Upper lobe of left lung (tissue), 6 donors: ENCODE measurements around the gene PPP1R14D. TPM values are rescaled to one million over a fixed set of nuclear protein-coding genes. Genes with fewer than 3 reads are reported as not detected.
A peak's percentile ranks its signal among the peaks of the same experiment; 100 is the strongest.

Experiments
- ATAC-seq, 2 donors: fragments of 200-7000 bp; cut with Tn5 transposase; one replicate each; pipeline ENCODE4 v1.9.1; 2022; ENCODE audit warnings: mild to moderate bottlenecking in 2 of 2, moderate library complexity in 2 of 2; ENCODE audit not compliant: low FRiP score in 2 of 2
- DNase-seq, 2 donors: peaks; one replicate each; pipeline ENCODE4 v3.0.0-alpha.2; 2019 to 2020
- H3K27ac ChIP-seq, 4 donors: fragments of 200-600 bp; sonication (generic); one replicate each; pipeline ENCODE4 v1.5.1; 2016 to 2019
- H3K27me3 ChIP-seq, 4 donors: fragments of 200-600 bp; sonication (generic); one replicate each; pipeline ENCODE4 v1.5.1; 2017 to 2019
- H3K36me3 ChIP-seq, 4 donors: fragments of 200-600 bp; sonication (generic); one replicate each; pipeline ENCODE4 v1.5.1; 2016 to 2019
- H3K4me1 ChIP-seq, 4 donors: fragments of 200-600 bp; sonication (generic); one replicate each; pipeline ENCODE4 v1.5.1; 2018 to 2019
- H3K4me3 ChIP-seq, 4 donors: fragments of 200-600 bp; sonication (generic); one replicate each; pipeline ENCODE4 v1.5.1; 2017 to 2019; ENCODE audit warnings: mild to moderate bottlenecking in 2 of 4, moderate library complexity in 1 of 4
- H3K9me3 ChIP-seq, 4 donors: fragments of 200-600 bp; sonication (generic); one replicate each; pipeline ENCODE4 v1.5.1; 2018 to 2019
- EP300 ChIP-seq, 4 donors: sonication (generic); formaldehyde crosslinking; IDR thresholded peaks; one replicate each; pipeline ENCODE4 v1.5.1; 2017; ENCODE audit warnings: antibody characterized with exemption in 4 of 4, control low read depth in 2 of 4
- POLR2A ChIP-seq, 4 donors: fragments of 450-650 bp; IDR thresholded peaks; one replicate each; pipeline ENCODE4 v1.5.1; 2016 to 2017; ENCODE audit warnings: antibody characterized with exemption in 4 of 4, mild to moderate bottlenecking in 2 of 4
- POLR2AphosphoS5 ChIP-seq, 2 donors: sonication (generic); formaldehyde crosslinking; IDR thresholded peaks; one replicate each; pipeline ENCODE4 v1.5.1; 2017; ENCODE audit warnings: antibody characterized with exemption in 2 of 2
- WGBS, 2 donors: methylation state at CpG; one replicate each; pipeline ENCODE4 v1.1.5; 2017 to 2018; 5-methylcytosine and 5-hydroxymethylcytosine counted together
- total RNA-seq, 6 donors: library from RNA; depleted of rRNA in 4 of 6; stranded (reverse); fragments of >200 nt in 4 of 6; gene quantifications; one replicate each; pipeline versions ENCODE4 v1.1.0 to v1.2.1, GENCODE V29; 2016 to 2021
- TF ChIP-seq, protein P1 (sequence below), 6 experiments: fragments of 450-650 bp in 4 of 6; fragments of 200-600 bp in 2 of 6; sonication (generic) in 2 of 6; IDR thresholded peaks; one replicate each; pipeline ENCODE4 v1.5.1; 2016 to 2019; ENCODE audit warnings: antibody characterized with exemption in 6 of 6
- donor health status: DM: no; HTN: no; CAD: no; lungs with moderate emphysema.
- donor health status: DM: no; HTN: yes; CAD: no; lungs with severe emphysema.

PPP1R14D gene
- total RNA-seq, 6 donors from 2014 or later, result 0.34 to 3.3 TPM; not detected in 4

GRCh38 chr15:40785814-40786213, 42.7 kb downstream of the PPP1R14D start:
- no peaks in the 10 kb centered on the region for H3K9me3 ChIP-seq
- DNase-seq (no peak), ATAC-seq (no peak)
- H3K4me1 ChIP-seq, result peaks cover 27 to 39% (median 35%) of the 10 kb centered on the region in 4 donors
- no peaks in the 10 kb centered on the region for H3K27me3 ChIP-seq
- H3K4me3 ChIP-seq, result no peak overlapping the region
- TF ChIP-seq, protein P1, sequence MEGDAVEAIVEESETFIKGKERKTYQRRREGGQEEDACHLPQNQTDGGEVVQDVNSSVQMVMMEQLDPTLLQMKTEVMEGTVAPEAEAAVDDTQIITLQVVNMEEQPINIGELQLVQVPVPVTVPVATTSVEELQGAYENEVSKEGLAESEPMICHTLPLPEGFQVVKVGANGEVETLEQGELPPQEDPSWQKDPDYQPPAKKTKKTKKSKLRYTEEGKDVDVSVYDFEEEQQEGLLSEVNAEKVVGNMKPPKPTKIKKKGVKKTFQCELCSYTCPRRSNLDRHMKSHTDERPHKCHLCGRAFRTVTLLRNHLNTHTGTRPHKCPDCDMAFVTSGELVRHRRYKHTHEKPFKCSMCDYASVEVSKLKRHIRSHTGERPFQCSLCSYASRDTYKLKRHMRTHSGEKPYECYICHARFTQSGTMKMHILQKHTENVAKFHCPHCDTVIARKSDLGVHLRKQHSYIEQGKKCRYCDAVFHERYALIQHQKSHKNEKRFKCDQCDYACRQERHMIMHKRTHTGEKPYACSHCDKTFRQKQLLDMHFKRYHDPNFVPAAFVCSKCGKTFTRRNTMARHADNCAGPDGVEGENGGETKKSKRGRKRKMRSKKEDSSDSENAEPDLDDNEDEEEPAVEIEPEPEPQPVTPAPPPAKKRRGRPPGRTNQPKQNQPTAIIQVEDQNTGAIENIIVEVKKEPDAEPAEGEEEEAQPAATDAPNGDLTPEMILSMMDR (IDR thresholded peaks at IDR 0.05), result no peak
- TF ChIP-seq POLR2A (IDR thresholded peaks at IDR 0.05), result no peak
- no peak for TF ChIP-seq POLR2AphosphoS5 (IDR thresholded peaks at IDR 0.05)
- TF ChIP-seq EP300 (IDR thresholded peaks at IDR 0.05), result no peak
- 55 to 68% methylated on average over 2 of the region's 2 CpGs for WGBS, 2 donors
- H3K27ac ChIP-seq, result peak overlapping the region; percentile 7 to 80 (median 34)
- H3K36me3 ChIP-seq, result peaks cover 0 to 5% (median 0%) of the 10 kb centered on the region in 4 donors

- DNase-seq (no peak), ATAC-seq (no peak)
- H3K4me3 ChIP-seq, result no peak overlapping the region
- TF ChIP-seq POLR2A (IDR thresholded peaks at IDR 0.05) (no peak), EP300 (IDR thresholded peaks at IDR 0.05) (no peak), POLR2AphosphoS5 (IDR thresholded peaks at IDR 0.05) (no peak)
- TF ChIP-seq, protein P1 (IDR thresholded peaks at IDR 0.05), result peak in 1 of 6 experiments; percentile 8
- peak overlapping the region in 3 of 4 donors; percentile 7 to 80 (median 53) for H3K27ac ChIP-seq
- H3K27me3 ChIP-seq, result no peaks in the 10 kb centered on the region
- peaks cover 27 to 39% (median 32%) of the 10 kb centered on the region in 4 donors for H3K4me1 ChIP-seq
- peaks cover 0 to under 1% (median 0%) of the 10 kb centered on the region in 4 donors for H3K36me3 ChIP-seq
- WGBS, 2 donors, result 80 to 81% methylated on average over 3 of the region's 3 CpGs
- H3K9me3 ChIP-seq, result no peaks in the 10 kb centered on the region
These were observed 43.3 kb downstream of the PPP1R14D start for GRCh38 chr15:40785164-40785563.

DNA sequence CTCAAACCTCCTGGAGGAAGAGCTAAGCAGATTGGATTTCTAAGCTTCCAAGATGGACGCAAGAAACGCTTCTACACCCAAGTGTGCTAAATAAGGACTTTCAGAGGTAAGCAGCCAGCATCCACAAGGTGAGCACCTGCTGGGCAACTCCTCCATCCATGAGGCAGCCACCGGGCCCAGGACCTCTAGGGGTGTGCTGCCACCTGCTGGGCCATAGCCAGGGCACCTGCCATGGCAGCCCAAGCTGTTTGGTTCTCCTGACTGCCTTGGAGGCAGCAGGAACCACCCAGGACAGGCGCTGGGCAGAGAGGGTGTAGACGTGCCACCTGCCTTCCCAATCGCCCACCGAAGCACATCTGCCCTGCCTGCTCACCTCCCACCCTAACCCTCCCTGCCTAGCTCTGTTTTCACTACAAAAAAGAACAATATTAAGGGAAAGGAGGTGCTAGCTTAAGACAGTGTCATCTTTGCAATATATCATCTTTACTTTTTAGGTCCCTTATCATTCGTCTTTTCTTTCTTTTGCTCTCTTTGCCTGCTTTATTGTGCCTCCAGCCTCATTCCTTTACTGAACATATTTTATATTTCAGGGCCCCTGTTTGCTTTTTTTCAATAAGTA, 45.8 kb downstream of the PPP1R14D start:
- no peak overlapping the region for H3K27ac ChIP-seq
- H3K27me3 ChIP-seq, result no peaks in the 10 kb centered on the region
- no peaks in the 10 kb centered on the region for H3K9me3 ChIP-seq
- H3K36me3 ChIP-seq, result peaks cover 10 to 25% (median 15%) of the 10 kb centered on the region in 4 donors
- no peak for TF ChIP-seq EP300 (IDR thresholded peaks at IDR 0.05)
- TF ChIP-seq, protein P1 (IDR thresholded peaks at IDR 0.05), result peak; percentile 50 to 87 (median 66)
- 65 to 76% methylated on average over 7 to 8 of the region's 8 CpGs for WGBS, 2 donors
- ATAC-seq (peak; percentile 72 to 92), DNase-seq (peak; percentile 70 to 89)
- H3K4me1 ChIP-seq, result peaks cover 9 to 16% (median 14%) of the 10 kb centered on the region in 4 donors
- no peak overlapping the region for H3K4me3 ChIP-seq

DNA sequence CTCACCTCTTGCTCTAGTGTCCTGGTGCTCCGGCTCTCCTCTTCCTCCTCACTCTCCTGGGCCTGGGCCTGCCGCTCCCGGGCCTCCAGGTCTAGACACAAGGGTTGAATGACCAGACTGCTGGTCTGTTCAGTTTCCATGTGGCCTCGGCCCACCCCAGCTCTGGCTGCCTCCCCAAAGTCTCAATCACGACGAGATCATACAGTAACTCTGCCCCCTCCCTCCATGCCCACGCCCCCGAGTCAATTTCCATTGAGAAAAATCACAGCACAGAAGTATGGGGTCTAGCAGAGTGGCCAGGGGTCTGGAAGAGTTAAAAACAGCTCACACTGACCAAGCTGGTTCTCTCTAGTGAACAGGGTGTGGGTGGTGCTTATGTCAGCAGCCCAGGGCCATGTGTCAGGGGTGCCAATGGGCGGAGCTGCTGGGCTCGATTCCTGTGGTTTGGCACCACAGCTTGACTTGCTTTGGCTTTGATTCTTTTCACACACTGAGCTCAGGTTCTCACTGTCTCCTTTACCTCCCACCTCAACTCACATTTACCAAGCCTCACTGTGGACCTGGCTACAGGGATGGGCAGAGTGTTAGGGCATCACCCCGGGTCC, 51.9 kb downstream of the PPP1R14D start:
- TF ChIP-seq POLR2AphosphoS5 (IDR thresholded peaks at IDR 0.05) (no peak), POLR2A (IDR thresholded peaks at IDR 0.05) (no peak), EP300 (IDR thresholded peaks at IDR 0.05) (no peak)
- TF ChIP-seq, protein P1 (IDR thresholded peaks at IDR 0.05), result no peak
- H3K27me3 ChIP-seq, result no peaks in the 10 kb centered on the region
- H3K27ac ChIP-seq, result peak overlapping the region in 2 of 4 donors; percentile 58 to 70
- H3K4me3 ChIP-seq, result no peak overlapping the region
- WGBS, 2 donors, result 70 to 79% methylated on average over 11 of the region's 11 CpGs
- ATAC-seq, result peak; percentile 59 to 87
- no peaks in the 10 kb centered on the region for H3K9me3 ChIP-seq
- peaks cover 15 to 80% (median 63%) of the 10 kb centered on the region in 4 donors for H3K36me3 ChIP-seq
- DNase-seq, result peak; percentile 44 to 90
- peaks cover 0 to 12% (median 5%) of the 10 kb centered on the region in 4 donors for H3K4me1 ChIP-seq
